GM21360 (cell line): ENCODE measurements around the gene CLRN3.

Experiments
- ATAC-seq: cut with Tn5 transposase; IDR thresholded peaks from one replicate; pipeline ENCODE4 v1.9.1; 2021; ENCODE audit warnings: mild to moderate bottlenecking, moderate library complexity; ENCODE audit not compliant: unreplicated experiment

CLRN3 gene

DNA sequence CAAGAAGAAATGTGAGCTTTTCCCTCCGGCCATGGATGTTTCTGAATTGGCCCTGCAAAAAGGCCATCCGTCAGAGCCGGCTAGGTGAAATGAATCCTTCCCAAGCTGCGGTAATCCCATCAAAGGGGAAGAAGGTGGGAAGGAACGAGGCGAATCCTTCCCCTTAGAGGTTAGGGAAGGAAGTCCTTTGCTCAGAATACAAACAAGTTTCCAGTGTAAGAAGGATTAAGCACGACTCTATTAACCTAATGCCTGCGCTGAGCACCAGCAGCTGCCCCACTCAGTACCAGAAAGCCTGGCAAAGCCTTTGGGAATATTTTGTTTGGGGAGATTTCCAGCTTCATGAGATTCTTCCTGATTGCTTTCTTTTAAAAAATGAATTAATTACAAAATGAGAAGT lies 42.8 kb downstream of the CLRN3 start:
- ATAC-seq = no peak

- no peak for ATAC-seq
These were observed 43.5 kb downstream of the CLRN3 start for GRCh38 chr10:127849224-127849623.

DNA sequence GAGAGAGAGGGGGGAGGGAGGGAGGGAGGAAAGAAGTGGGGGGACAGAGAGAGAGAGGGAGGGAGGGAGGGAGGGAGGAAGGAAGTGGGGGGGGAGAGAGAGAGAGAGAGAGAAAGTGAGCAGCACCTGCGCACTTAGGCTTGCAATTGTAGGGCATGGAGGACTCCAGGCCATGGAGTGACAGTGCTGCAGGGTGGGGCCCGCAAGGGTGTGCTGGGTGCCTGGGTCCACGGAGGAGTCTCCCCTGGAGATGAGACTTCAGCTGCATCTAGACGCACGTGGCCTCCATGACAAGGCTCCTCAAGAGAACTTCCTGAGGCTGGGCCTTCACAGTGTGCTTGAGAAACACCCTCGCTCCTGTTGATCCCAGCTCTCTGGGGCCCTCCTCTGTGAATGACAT lies 44.5 kb downstream of the CLRN3 start:
- ATAC-seq = no peak

GRCh38 chr10:127845756-127846155 lies 47.0 kb downstream of the CLRN3 start:
- ATAC-seq = no peak

DNA sequence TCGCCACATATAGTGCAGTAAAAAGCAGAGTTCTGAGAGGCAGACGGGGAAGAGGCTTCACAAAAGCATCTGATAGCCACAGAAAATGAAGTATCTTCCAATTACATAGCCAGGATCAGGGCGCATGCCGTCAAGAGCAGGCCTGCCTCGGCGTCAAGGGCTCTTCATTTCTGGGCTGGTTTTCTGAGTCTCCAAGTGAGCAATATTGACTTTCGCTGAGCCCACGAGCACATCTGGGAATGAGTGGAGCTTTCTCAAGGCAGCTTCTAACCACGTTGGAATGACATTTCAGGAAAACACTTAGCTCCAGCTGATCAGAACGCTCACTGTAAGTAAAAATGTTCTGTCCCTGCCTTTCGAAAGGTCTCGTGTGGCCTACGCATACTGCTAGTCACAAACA lies 51.9 kb downstream of the CLRN3 start:
- no peak for ATAC-seq

DNA sequence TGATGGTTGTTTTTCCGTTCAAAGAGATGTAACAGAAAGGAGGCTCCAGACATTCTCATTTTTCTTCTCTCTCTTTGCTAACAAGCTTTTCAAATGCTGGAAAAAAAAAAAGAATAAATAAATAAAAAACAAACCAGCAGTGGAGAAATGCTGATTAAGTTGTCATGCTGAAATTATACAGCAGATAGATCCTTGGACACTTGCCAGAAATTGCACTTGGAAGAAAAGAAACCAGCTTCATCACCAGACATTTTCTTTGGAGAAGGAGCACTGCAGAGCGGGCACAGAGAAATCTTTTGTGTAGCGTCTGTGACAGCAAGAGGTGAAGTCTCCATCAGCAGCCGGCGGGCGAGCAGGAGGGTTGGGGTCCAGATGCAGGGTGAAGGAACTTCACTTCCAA lies 55.8 kb downstream of the CLRN3 start:
- ATAC-seq = no peak

GRCh38 chr10:127836176-127836575 lies 56.6 kb downstream of the CLRN3 start:
- ATAC-seq = no peak

DNA sequence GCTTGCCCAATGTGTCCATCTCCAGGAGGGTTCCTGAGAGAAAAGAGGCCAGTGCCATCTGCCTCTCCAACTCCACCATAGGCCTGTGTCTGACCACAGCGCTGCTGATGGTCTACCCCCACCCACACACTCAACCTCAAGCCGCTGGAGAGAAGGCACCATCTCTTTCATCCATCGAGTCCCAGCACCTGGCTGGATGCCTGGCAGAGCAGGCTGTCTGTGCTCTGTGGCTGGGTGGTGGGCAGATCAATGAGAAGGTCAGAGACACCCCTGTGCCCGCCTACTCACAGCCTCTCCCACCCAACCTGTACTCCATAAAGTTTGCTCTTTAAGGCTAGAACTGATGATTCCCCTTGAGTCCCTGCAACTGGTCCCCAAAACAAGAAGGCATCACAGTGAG lies 58.0 kb downstream of the CLRN3 start:
- no peak for ATAC-seq

GRCh38 chr10:127834221-127834620 lies 58.5 kb downstream of the CLRN3 start:
- no peak for ATAC-seq

DNA sequence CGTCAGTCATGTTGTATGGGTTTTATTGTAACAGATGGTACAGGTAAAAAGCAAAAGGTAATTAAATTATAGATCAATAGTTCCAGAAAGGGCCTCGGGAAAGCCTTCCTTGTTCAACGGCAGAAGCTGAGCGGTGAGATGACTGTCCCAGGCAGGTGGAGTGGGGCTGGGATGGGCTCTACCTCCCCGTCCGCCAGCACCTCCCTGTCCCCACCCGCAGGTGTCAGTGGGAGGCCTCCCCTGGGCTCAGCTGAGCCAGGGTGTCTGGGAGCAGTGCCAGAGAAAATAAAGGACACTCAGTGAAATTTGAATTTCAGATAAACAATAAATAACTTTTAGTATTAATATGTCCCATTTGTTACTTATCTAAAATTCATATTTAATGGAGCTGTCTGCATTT lies 58.9 kb downstream of the CLRN3 start:
- ATAC-seq = no peak

DNA sequence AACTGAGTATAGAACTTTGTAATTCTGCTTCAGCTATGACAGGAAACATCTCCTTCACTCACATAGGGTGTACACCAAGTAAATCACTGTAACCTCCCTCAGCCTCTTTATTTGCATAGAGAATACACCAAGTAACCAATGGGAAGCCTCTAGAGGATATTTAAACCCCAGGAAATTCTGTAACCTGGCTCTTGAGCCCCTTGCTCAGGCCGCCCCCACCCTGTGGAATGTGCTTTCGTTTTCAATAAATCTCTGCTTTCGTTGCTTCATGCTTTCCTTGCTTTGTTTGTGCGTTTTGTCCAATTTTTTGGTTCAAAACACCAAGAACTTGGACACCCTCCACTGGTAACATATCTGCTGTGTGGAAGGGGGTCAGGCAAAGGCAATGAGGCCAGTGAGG lies 60.2 kb downstream of the CLRN3 start:
- no peak for ATAC-seq

DNA sequence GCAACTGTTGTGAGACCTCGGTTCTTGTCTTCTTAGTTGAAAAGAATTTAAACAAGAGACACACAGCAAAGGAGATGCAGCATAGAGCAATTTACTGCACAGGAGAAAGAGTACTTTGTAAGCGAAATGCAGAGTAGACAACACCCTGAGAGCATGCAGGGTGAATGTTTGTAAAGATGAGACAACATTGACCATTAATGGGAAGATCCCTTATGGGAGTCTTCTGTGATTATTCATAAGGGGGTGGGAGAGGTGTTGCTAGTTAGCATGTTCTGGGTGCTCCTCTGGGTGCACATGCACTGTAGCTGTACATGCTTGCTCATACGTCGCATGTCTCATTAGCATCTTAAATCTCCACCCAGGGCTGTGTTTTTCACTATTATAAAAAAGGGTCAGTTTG lies 62.3 kb downstream of the CLRN3 start:
- ATAC-seq = no peak
